Measurements from ENCODE around the gene FRMD4B. TPM values are rescaled to one million over a fixed set of nuclear protein-coding genes. Genes with fewer than 3 reads are reported as not detected.

Gene FRMD4B
- total RNA-seq, 2 experiments from 2014 or later, result 8.0 to 8.3 TPM

DNA sequence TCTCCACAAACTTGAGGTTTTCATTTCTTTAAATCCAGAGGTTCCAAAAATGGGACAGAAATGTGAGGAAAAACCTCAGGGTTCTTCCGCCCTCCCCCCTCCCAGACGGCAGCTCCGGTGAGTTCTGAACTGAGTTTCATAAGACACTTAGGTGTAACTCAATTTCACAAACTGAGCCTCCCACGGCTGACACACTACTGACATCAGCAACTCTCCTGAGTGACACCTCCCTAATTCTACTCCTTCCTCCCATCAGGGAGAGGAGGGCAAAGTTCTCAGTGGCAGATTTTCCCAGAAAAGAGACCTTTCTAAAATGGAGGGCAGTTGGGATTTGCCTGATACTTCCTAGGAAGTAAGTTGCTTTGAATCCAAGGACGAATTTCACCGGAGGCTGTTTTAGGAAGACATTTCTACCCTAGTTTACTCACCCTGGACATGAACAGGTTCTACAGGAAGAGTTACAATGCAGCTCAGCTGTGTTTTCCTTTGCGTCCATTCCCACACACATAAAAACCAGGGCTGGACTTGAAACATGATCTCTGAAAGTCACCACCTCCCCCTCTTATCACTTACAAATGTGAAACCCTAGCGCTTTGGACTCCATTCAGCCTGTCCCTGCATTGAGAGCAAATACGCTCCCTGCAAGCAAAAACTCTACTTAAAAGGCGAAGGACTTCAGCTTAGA lies 185.4 kb downstream of the FRMD4B start:
- Mint-ChIP-seq H3K9me3 (ENCODE audit: low read depth) (no peaks in the 10 kb centered on the region), H3K4me1 (peaks cover 66% of the 10 kb centered on the region), H3K27ac (peak overlapping the region; percentile 91), H3K36me3 (ENCODE audit: low read depth) (peaks cover 16% of the 10 kb centered on the region), H3K4me3 (peak overlapping the region; percentile 74), H3K27me3 (peaks cover 3% of the 10 kb centered on the region)
- peak; percentile 44 for ATAC-seq
- peak; percentile 80 for DNase-seq
- ChIA-PET POLR2A (interaction anchor here (0.7 to 2.5 kb wide), 5 partner anchors 9 to 234 kb away, joined by 3 to 13 read pairs (median 6); no protein-coding TSS in a partner anchor), CTCF (interaction anchor here (0.6 to 4.9 kb wide), 7 partner anchors 9 to 492 kb away, joined by 3 to 30 read pairs (median 5); no protein-coding TSS in a partner anchor)
- intact Hi-C loops (cut with DNase I, micrococcal nuclease), result loop anchor here in 1 of 2 experiments (5.0 to 10.0 kb wide), 2 partner anchors 188 to 1864 kb away; partner anchors contain the start of gene EOGT

DNA sequence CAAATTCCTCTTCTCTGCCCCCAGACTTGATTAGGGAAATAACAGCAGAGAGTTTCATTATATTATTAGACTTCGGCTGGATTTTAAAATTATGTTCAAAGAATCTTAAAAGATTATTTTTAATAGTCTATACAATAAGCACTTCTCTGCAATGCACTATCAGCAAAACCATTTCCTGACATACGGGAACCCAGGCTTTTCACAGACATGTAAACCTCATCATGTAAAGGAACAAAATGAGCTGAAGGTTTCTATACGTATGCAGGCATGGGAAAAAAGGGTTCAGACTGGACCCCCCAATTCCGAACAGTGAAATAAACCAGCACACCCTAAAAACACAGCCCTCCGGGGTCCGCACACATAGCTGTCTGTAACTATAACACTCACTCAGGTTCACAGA lies 185.9 kb downstream of the FRMD4B start:
- H3K9me3 Mint-ChIP-seq (ENCODE audit: low read depth), result no peaks in the 10 kb centered on the region
- H3K36me3 Mint-ChIP-seq (ENCODE audit: low read depth), result peaks cover 22% of the 10 kb centered on the region
- peaks cover 60% of the 10 kb centered on the region for H3K4me1 Mint-ChIP-seq
- H3K4me3 Mint-ChIP-seq, result peak overlapping the region; percentile 74
- DNase-seq (peak; percentile 13), ATAC-seq (no peak)
- H3K27me3 Mint-ChIP-seq, result peaks cover 4% of the 10 kb centered on the region
- ChIA-PET CTCF (interaction anchor here (0.6 to 4.9 kb wide), 10 partner anchors 10 to 698 kb away, joined by 3 to 30 read pairs (median 4); no protein-coding TSS in a partner anchor), POLR2A (interaction anchor here (0.7 to 2.5 kb wide), 8 partner anchors 10 to 235 kb away, joined by 3 to 13 read pairs (median 5); no protein-coding TSS in a partner anchor)
- peak overlapping the region; percentile 91 for H3K27ac Mint-ChIP-seq
- intact Hi-C loops (cut with DNase I, micrococcal nuclease), result loop anchor here (1.0 to 10.0 kb wide), 8 partner anchors 12 to 1865 kb away; partner anchors contain the start of gene EOGT (in 1 of the 2)

DNA sequence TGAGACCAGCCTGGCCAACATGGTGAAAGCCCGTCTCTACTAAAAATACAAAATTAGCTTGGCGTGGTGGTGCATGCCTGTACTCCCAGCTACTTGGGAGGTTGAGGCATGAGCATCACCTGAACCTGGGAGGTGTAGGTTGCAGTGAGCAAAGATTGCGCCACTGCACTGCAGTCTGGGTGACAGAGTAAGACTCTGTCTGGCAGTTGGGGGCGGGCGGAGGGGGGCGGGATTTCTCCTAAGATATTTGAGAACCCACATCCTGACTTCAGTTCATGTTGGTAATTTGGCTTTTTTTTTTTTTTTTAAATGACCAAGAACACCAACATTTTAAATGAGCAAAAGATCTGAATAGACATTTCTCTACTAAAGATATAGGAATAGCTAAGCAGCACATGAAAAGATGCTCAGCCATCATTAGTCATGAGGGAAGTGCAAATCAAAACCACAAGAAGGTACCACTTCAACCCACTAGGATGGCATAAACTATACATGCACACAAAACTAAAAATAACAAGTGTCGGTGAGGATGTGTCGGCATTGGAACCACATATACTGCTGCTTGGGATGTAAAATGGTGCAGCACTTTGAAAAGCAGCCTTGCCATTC lies 187.9 kb downstream of the FRMD4B start:
- ChIA-PET POLR2A (interaction anchor here (0.6 to 0.8 kb wide), 3 partner anchors 9 to 84 kb away, joined by 3 to 4 read pairs (median 3); no protein-coding TSS in a partner anchor), CTCF (interaction anchor here (0.9 to 4.9 kb wide), 4 partner anchors 14 to 108 kb away, joined by 4 to 30 read pairs (median 16); no protein-coding TSS in a partner anchor)
- peak overlapping the region; percentile 74 for H3K4me3 Mint-ChIP-seq
- peak; percentile 84 for DNase-seq
- H3K9me3 Mint-ChIP-seq (ENCODE audit: low read depth), result no peaks in the 10 kb centered on the region
- ATAC-seq, result peak; percentile 71
- H3K27ac Mint-ChIP-seq, result peak overlapping the region; percentile 91
- peaks cover 8% of the 10 kb centered on the region for H3K27me3 Mint-ChIP-seq
- intact Hi-C loops (cut with DNase I, micrococcal nuclease), result loop anchor here (1.0 to 5.0 kb wide), 9 partner anchors 14 to 784 kb away; no protein-coding TSS in a partner anchor
- H3K36me3 Mint-ChIP-seq (ENCODE audit: low read depth), result peaks cover 37% of the 10 kb centered on the region
- H3K4me1 Mint-ChIP-seq, result peaks cover 50% of the 10 kb centered on the region

DNA sequence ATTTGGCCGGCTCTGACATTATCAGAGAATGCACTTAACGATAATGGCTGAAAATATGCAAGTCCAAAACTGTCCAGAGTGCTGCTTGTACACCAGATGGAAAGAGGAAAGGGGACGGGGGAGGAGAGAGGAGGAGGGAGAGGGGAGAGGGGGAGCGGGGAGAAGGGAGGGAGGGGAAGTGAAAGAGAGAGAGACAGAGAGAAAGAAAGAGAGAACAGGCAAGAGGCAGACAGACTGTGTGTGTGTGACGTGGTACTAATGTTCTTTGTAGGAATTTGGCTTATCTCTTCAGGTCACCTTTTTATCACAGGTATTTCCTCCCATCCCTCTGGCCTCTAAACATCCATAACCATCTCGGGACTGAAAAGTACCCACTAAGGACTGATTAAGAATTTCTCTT lies 188.4 kb downstream of the FRMD4B start:
- H3K9me3 Mint-ChIP-seq (ENCODE audit: low read depth), result no peaks in the 10 kb centered on the region
- CTCF ChIA-PET, result interaction anchor here (2.9 to 4.9 kb wide), 2 partner anchors 15 to 108 kb away, joined by 25 to 30 read pairs; no protein-coding TSS in a partner anchor
- H3K4me1 Mint-ChIP-seq, result peaks cover 46% of the 10 kb centered on the region
- H3K4me3 Mint-ChIP-seq, result no peak overlapping the region
- no peak overlapping the region for H3K27ac Mint-ChIP-seq
- DNase-seq (no peak), ATAC-seq (no peak)
- peaks cover 8% of the 10 kb centered on the region for H3K27me3 Mint-ChIP-seq
- POLR2A ChIA-PET, result interaction anchor here (0.6 kb wide), 1 partner anchor 9 kb away, joined by 3 read pairs; no protein-coding TSS in a partner anchor
- intact Hi-C loops (cut with DNase I, micrococcal nuclease), result loop anchor here in 1 of 2 experiments (5.0 kb wide), 2 partner anchors 45 to 785 kb away; no protein-coding TSS in a partner anchor
- peaks cover 37% of the 10 kb centered on the region for H3K36me3 Mint-ChIP-seq (ENCODE audit: low read depth)

DNA sequence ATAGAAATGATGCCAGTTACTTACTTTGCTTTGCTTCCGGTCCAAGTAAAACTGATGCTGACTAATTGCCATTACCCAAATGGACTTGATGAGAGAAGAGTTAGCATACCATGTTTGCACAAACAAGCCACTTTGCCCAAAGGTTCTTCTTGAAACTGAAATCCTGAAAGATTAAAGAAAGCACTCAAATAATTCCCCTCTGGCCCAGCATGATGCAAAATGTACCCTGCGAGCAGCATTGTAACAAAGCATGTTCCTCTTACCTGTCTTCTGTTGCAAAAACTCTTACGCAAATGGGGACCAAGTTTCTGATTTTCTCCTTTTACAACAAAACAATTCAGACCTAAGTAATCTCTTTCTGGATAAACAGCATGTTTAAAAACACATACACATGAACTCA lies 189.0 kb downstream of the FRMD4B start:
- H3K4me1 Mint-ChIP-seq, result peaks cover 43% of the 10 kb centered on the region
- POLR2A ChIA-PET, result no interaction called here
- H3K9me3 Mint-ChIP-seq (ENCODE audit: low read depth), result no peaks in the 10 kb centered on the region
- peaks cover 8% of the 10 kb centered on the region for H3K27me3 Mint-ChIP-seq
- CTCF ChIA-PET, result no interaction called here
- ATAC-seq (no peak), DNase-seq (no peak)
- H3K27ac Mint-ChIP-seq, result no peak overlapping the region
- peaks cover 40% of the 10 kb centered on the region for H3K36me3 Mint-ChIP-seq (ENCODE audit: low read depth)
- intact Hi-C loops (cut with DNase I, micrococcal nuclease), result loop anchor here in 1 of 2 experiments (5.0 kb wide), 2 partner anchors 45 to 785 kb away; no protein-coding TSS in a partner anchor
- no peak overlapping the region for H3K4me3 Mint-ChIP-seq

DNA sequence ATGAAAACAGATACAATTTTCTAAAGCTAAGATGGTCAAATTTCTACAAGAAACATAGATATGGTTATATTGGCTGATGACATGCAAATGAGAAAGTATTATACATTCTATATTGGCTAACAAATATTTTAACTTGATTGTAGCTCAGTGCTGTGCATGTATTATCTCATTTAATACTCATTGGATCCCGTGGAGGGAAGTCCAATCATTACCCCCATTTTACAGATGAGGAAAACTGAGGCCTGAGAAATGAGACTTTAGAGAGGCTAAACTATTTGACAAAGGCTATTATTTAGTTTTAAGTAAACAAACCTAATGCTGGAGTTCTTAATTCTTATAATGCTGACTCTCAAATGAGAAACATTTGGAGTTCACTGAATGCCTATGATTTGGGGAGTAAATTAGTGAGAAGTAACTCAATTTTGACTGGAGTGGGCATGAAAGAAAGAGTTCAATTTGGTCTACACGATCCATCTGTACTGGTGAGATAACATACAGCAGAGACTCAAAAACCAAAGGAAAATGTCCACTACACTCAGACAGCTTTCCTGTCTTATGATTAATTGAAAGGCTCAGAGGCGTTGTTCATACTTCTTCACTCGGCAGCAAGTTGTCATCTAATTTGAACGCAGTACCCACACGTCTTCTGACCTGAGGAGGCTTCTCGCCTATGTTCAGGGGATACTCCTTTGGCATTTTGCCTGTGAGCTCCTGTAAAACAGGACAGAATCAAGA lies 191.3 kb downstream of the FRMD4B start:
- no peaks in the 10 kb centered on the region for H3K9me3 Mint-ChIP-seq (ENCODE audit: low read depth)
- no peak overlapping the region for H3K27ac Mint-ChIP-seq
- H3K27me3 Mint-ChIP-seq, result peaks cover 8% of the 10 kb centered on the region
- CTCF ChIA-PET, result interaction anchor here (0.9 to 1.1 kb wide), 2 partner anchors 10 to 110 kb away, joined by 4 read pairs; no protein-coding TSS in a partner anchor
- H3K36me3 Mint-ChIP-seq (ENCODE audit: low read depth), result peaks cover 48% of the 10 kb centered on the region
- ATAC-seq, result no peak
- intact Hi-C loops (cut with DNase I, micrococcal nuclease), result loop anchor here in 1 of 2 experiments (5.0 kb wide), 2 partner anchors 48 to 788 kb away; no protein-coding TSS in a partner anchor
- H3K4me3 Mint-ChIP-seq, result no peak overlapping the region
- POLR2A ChIA-PET, result no interaction called here
- H3K4me1 Mint-ChIP-seq, result peaks cover 32% of the 10 kb centered on the region
- no peak for DNase-seq

DNA sequence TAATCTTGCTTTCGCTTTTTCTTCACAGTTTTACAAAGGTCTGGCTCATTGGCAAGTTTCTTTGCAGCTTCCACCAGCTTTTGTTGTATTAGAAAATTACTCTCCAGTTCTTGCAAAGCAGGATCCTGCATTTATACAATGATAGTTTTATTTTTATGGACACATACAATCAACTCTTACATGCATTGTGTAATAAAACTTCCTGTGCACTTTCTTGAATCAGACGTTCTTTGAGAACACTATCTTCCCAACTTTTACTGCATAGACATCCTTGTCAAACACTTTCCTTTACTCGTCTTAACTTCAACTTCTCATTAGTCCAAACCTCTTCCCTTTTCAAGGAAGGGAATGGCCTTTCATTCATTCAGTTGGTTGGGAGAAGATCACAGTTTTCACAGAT lies 192.1 kb downstream of the FRMD4B start:
- no peak overlapping the region for H3K27ac Mint-ChIP-seq
- peaks cover 8% of the 10 kb centered on the region for H3K27me3 Mint-ChIP-seq
- no peak overlapping the region for H3K4me3 Mint-ChIP-seq
- no peak for DNase-seq
- H3K9me3 Mint-ChIP-seq (ENCODE audit: low read depth), result no peaks in the 10 kb centered on the region
- ATAC-seq, result no peak
- ChIA-PET CTCF (interaction anchor here (1.1 kb wide), 1 partner anchor 112 kb away, joined by 3 read pairs; no protein-coding TSS in a partner anchor), POLR2A (no interaction called here)
- intact Hi-C loops (cut with DNase I, micrococcal nuclease), result no loop called here
- H3K4me1 Mint-ChIP-seq, result peaks cover 27% of the 10 kb centered on the region
- peaks cover 48% of the 10 kb centered on the region for H3K36me3 Mint-ChIP-seq (ENCODE audit: low read depth)

DNA sequence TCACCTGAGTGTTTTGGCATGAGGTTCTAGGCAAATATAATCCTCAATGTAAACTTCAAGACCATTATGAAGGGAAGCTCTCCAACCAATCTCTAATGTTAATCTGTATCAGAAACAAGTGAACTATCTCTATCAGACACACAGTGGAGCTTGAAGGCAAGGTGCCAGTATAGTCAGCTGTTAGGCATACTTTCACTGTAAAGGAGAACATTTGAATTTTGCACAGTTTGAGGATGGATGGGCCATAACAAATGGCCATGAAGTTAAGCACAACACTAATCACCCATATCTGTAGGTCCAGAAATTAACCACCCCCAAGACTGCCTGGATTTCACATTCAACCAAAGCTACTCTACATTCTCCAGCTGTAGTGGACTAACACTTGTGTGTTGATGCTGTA lies 194.4 kb downstream of the FRMD4B start:
- no peaks in the 10 kb centered on the region for H3K9me3 Mint-ChIP-seq (ENCODE audit: low read depth)
- ChIA-PET CTCF (interaction anchor here (0.5 to 2.5 kb wide), 4 partner anchors 11 to 178 kb away, joined by 3 to 10 read pairs (median 4); no protein-coding TSS in a partner anchor), POLR2A (interaction anchor here (0.7 kb wide), 1 partner anchor 50 kb away, joined by 4 read pairs; no protein-coding TSS in a partner anchor)
- H3K4me1 Mint-ChIP-seq, result peaks cover 6% of the 10 kb centered on the region
- no peak overlapping the region for H3K27ac Mint-ChIP-seq
- no peak overlapping the region for H3K4me3 Mint-ChIP-seq
- peaks cover 44% of the 10 kb centered on the region for H3K36me3 Mint-ChIP-seq (ENCODE audit: low read depth)
- ATAC-seq (no peak), DNase-seq (no peak)
- intact Hi-C loops (cut with DNase I, micrococcal nuclease), result no loop called here
- peaks cover 8% of the 10 kb centered on the region for H3K27me3 Mint-ChIP-seq

DNA sequence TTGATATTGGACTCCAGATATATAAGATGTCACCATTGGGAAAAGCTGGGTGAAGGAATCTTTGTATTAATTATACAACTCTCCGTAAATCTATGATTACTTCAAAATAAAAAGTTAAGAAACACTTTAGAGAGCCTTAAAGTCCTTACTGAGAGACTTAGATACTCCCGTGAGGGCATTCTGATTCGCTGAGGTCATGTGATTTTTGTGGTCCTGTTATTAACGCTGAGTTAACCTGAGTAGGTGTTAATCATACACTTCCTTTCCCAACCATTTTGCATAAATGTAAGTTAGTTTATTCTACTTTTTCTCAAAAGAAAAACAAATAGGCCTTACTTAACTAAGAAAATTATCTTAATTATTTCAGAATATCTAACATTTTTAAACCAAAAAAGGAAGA lies 196.4 kb downstream of the FRMD4B start:
- Mint-ChIP-seq H3K9me3 (ENCODE audit: low read depth) (no peaks in the 10 kb centered on the region), H3K27ac (no peak overlapping the region), H3K36me3 (ENCODE audit: low read depth) (peaks cover 34% of the 10 kb centered on the region), H3K27me3 (no peaks in the 10 kb centered on the region), H3K4me3 (no peak overlapping the region), H3K4me1 (peaks cover 6% of the 10 kb centered on the region)
- CTCF ChIA-PET, result interaction anchor here (2.5 kb wide), 1 partner anchor 9 kb away, joined by 10 read pairs; no protein-coding TSS in a partner anchor
- ATAC-seq (no peak), DNase-seq (no peak)
- POLR2A ChIA-PET, result no interaction called here
- intact Hi-C loops (cut with DNase I, micrococcal nuclease), result no loop called here

DNA sequence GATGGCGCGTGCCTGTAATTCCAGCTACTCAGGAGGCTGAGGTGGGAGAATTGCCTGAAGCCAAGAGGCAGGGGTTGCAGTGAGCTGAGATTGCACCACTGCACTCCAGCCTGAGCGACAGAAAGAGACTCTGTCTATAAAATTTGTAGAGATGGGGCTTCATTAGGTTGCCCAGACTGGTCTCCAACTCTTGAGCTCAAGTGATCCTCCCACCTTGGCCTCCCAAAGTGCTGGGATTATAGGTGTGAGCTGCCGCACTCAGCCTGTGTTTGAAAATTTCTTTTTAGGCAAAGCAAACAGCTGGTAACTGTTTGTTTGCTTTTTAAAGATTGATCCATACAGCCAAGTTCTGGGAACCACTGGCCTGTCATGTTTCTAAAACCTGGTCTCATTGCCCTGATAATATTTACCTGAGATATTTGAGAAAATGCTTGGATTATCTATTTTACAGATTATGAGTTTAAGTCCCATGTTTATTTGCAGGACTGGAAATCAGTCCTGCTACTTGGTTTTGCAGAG lies 199.3 kb downstream of the FRMD4B start:
- POLR2A ChIA-PET, result no interaction called here
- Mint-ChIP-seq H3K4me3 (no peak overlapping the region), H3K9me3 (ENCODE audit: low read depth) (no peaks in the 10 kb centered on the region), H3K36me3 (ENCODE audit: low read depth) (peaks cover 25% of the 10 kb centered on the region), H3K27me3 (no peaks in the 10 kb centered on the region), H3K27ac (no peak overlapping the region), H3K4me1 (peaks cover 3% of the 10 kb centered on the region)
- intact Hi-C loops (cut with DNase I, micrococcal nuclease), result no loop called here
- no peak for DNase-seq
- ATAC-seq, result no peak
- CTCF ChIA-PET, result interaction anchor here (1.1 kb wide), 1 partner anchor 120 kb away, joined by 5 read pairs; no protein-coding TSS in a partner anchor

Measured in activated CD4-positive, alpha-beta T cell treated with anti-CD3 and anti-CD28 coated beads for 36 hours (primary cell).